Pons (tissue), 1 donor: ENCODE measurements around the gene PRAMEF27.
"Not testable (repeated sequence)": the region's sequence is repeated elsewhere in the genome, so short reads cannot be mapped to it uniquely, and the experiment has no call there.

ENCODE experiments used
- DNase-seq: peaks from one replicate; pipeline ENCODE4 v3.0.0-alpha.2; 2016; ENCODE audit warnings: low spot score

PRAMEF27 gene

GRCh38 chr1:13056475-13056874 lies at the start of gene PRAMEF27:
Gene PRAMEF27 (minus strand): TSS chr1:13056575. CDS start chr1:13053659, 2,916 bp downstream.
- not testable (repeated sequence) for DNase-seq

- DNase-seq = not testable (repeated sequence)
Measured at GRCh38 chr1:13070474-13070873, 14.1 kb upstream of the PRAMEF27 start, which contains the start of gene PRAMEF25. Gene PRAMEF25 (plus strand): TSS chr1:13070774. CDS start chr1:13073694, 2,920 bp downstream.

- not testable (repeated sequence) for DNase-seq
Measured at GRCh38 chr1:13019846-13020245, 36.5 kb downstream of the PRAMEF27 start.

- not testable (repeated sequence) for DNase-seq
Measured at GRCh38 chr1:13011932-13012331, 44.4 kb downstream of the PRAMEF27 start.

- not testable (repeated sequence) for DNase-seq
Measured at GRCh38 chr1:13009348-13009747, 47.0 kb downstream of the PRAMEF27 start.

GRCh38 chr1:13005732-13006131 lies 50.6 kb downstream of the PRAMEF27 start:
- DNase-seq = not testable (repeated sequence)
